ENCODE results near the gene SNTB2. TPM values are rescaled to one million over a fixed set of nuclear protein-coding genes. Genes with fewer than 3 reads are reported as not detected.

SNTB2 gene
- total and polyA plus RNA-seq, 2 donors (not counting 3 experiments of a cell fraction or from before 2014, with no cell fraction given): 24.9 to 73.7 TPM

DNA sequence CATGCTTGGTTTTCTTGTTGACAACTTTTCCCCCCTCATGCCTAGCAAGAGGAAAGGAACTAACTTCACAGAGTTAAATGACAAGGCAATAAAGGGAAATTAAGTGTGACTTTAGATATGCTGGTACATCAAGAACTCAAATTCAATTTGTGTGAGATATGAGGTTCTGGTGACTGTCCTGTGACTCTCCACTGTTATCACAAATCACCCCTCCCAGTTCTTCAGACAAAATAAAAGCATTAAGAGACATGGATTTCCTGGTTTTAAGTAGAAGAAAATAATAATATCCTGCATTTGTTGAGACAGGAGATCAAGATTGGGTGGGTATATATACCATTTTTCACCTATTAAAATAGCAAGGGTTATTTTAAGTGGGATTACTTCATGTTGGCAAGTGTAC lies 46.2 kb downstream of the SNTB2 start:
- FAIRE-seq: no peak
- ChIA-PET CTCF (interaction anchor here (1.2 to 1.5 kb wide), 3 partner anchors 10 to 386 kb away, joined by 3 to 4 read pairs (median 3); no protein-coding TSS in a partner anchor), POLR2A (no interaction called here)

More for the DNA sequence above, 46.2 kb downstream of the SNTB2 start:
- peak; percentile 56 for DNase-seq (ENCODE audit: low read depth, low spot score)
- H3K9ac ChIP-seq (replicated peaks; ENCODE audit: extremely low read depth, insufficient read depth, low read length): no peak overlapping the region
- no peaks in the 10 kb centered on the region for H4K20me1 ChIP-seq (replicated peaks; ENCODE audit: control insufficient read depth, extremely low read depth, insufficient read depth, low read length)
- no peak overlapping the region for H2AFZ ChIP-seq (ENCODE audit: low read depth, low read length)
- dilution Hi-C loops (cut with MboI; ENCODE audit: extremely low pct_ligation_motif_present, low sequenced_read_pairs) (no loop called here), intact Hi-C loops (cut with micrococcal nuclease) (no loop called here)
- BruUV-seq (replicated peaks): no TSS peak
- H3K36me3 ChIP-seq (ENCODE audit: control insufficient read depth in 2 of 2, extremely low read depth in 1 of 2, insufficient read depth in 2 of 2, low read length in 2 of 2): no peaks in the 10 kb centered on the region
- TF ChIP-seq MYC (IDR thresholded peaks at IDR 0.05; ENCODE audit: low read depth, low read length): no peak
- TF ChIP-seq FOS (IDR thresholded peaks at IDR 0.05; ENCODE audit: borderline replicate concordance, insufficient read depth, low read length): no peak
- no peak for TF ChIP-seq POLR2AphosphoS5 (IDR thresholded peaks at IDR 0.05; ENCODE audit: insufficient read depth, low read depth, low read length)
- TF ChIP-seq JUN (IDR thresholded peaks at IDR 0.05; ENCODE audit: borderline replicate concordance, insufficient read depth, insufficient read length, low read depth): no peak
- TF ChIP-seq CTCF (IDR thresholded peaks at IDR 0.05; ENCODE audit: extremely low read depth in 1 of 2, insufficient read depth in 1 of 2, low read depth in 1 of 2, low read length in 2 of 2): no peak
- TF ChIP-seq, protein P1, sequence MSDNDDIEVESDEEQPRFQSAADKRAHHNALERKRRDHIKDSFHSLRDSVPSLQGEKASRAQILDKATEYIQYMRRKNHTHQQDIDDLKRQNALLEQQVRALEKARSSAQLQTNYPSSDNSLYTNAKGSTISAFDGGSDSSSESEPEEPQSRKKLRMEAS (IDR thresholded peaks at IDR 0.05; ENCODE audit: insufficient read depth, insufficient read length): no peak
- no peak for TF ChIP-seq GATA2 (IDR thresholded peaks at IDR 0.05; ENCODE audit: insufficient read depth, insufficient read length, low read depth, low read length)
- TF ChIP-seq POLR2A (IDR thresholded peaks at IDR 0.05; ENCODE audit: low read depth, low read length): no peak
- no peak for TF ChIP-seq EZH2 (IDR thresholded peaks at IDR 0.05; ENCODE audit: borderline replicate concordance, low read depth, low read length, severe bottlenecking)
- no peaks in the 10 kb centered on the region for H3K9me3 ChIP-seq (replicated peaks; ENCODE audit: control insufficient read depth, insufficient read depth, low read length)
- H3K4me3 ChIP-seq (replicated peaks in 1 of 3; ENCODE audit: insufficient read depth in 1 of 3, low read depth in 1 of 3, low read length in 3 of 3): no peak overlapping the region
- no peaks in the 10 kb centered on the region for H3K27me3 ChIP-seq (ENCODE audit: control insufficient read depth in 2 of 2, insufficient read depth in 2 of 2, low read length in 2 of 2)
- no peak overlapping the region for H3K27ac ChIP-seq (ENCODE audit: insufficient read depth, low read depth, low read length)
- H3K9me1 ChIP-seq (replicated peaks; ENCODE audit: control insufficient read depth, extremely low read depth, insufficient read depth, low read length): no peaks in the 10 kb centered on the region
- H3K79me2 ChIP-seq (ENCODE audit: control insufficient read depth, insufficient read depth, low read length): peaks cover 70% of the 10 kb centered on the region
- peaks cover 11% of the 10 kb centered on the region for H3K4me1 ChIP-seq (ENCODE audit: control insufficient read depth, extremely low read depth, insufficient read depth, low read length)
- no peak overlapping the region for H3K4me2 ChIP-seq (ENCODE audit: insufficient read depth, low read length)

Measured in endothelial cell of umbilical vein (primary cell).